Subcutaneous abdominal adipose tissue (tissue), 5 donors: ENCODE measurements around the gene TLX2.

Experiments used
- H3K27ac ChIP-seq: one replicate; pipeline ENCODE4 v1.7.0; 2013; ENCODE audit warnings: low read depth, mild to moderate bottlenecking, inconsistent platforms, low read length, moderate library complexity
- H3K27me3 ChIP-seq, 5 donors: one replicate each; pipeline ENCODE4 v1.7.0; 2013; ENCODE audit warnings: low read length in 5 of 5, inconsistent platforms in 1 of 5; ENCODE audit not compliant: control insufficient read depth in 5 of 5, insufficient read depth in 4 of 5
- H3K36me3 ChIP-seq, 5 donors: one replicate each; pipeline ENCODE4 v1.7.0; 2013; ENCODE audit warnings: low read length in 5 of 5; ENCODE audit not compliant: control insufficient read depth in 5 of 5, insufficient read depth in 5 of 5
- H3K4me1 ChIP-seq, 5 donors: one replicate each; pipeline ENCODE4 v1.7.0; 2013; ENCODE audit warnings: low read length in 5 of 5, mild to moderate bottlenecking in 3 of 5, moderate library complexity in 1 of 5; ENCODE audit not compliant: control insufficient read depth in 5 of 5, insufficient read depth in 5 of 5
- H3K4me3 ChIP-seq, 5 donors: one replicate each; pipeline ENCODE4 v1.7.0; 2013; ENCODE audit warnings: low read length in 5 of 5, low read depth in 1 of 5
- H3K9ac ChIP-seq, 5 donors: one replicate each; pipeline ENCODE4 v1.7.0; 2013; ENCODE audit warnings: low read length in 5 of 5, mild to moderate bottlenecking in 4 of 5, moderate library complexity in 3 of 5
- H3K9me3 ChIP-seq, 5 donors: one replicate each; pipeline ENCODE4 v1.7.0; 2013; ENCODE audit warnings: low read length in 5 of 5; ENCODE audit not compliant: control insufficient read depth in 5 of 5
- donor health status: healthy.
- donor health status: healthy.
- donor health status: healthy.
- donor health status: healthy.
- donor health status: healthy.

Gene TLX2

DNA sequence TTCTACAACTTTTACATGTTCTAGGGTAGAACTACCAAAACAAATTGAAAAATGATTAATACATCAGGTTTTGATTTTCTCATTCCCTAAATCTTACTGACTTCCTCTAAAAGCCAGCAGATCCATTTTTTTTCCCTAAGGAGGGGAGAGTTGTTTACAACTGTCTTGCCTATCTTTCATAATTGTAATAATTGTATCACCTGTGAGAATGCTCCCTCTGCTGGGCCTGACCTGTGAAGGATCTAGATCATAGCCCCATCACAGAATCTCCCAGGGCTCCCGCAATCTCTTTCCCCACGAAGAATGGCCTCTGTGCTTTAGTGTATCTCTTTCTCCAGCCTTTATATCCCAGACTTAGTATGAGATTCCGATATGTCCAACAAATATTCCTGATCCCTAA is 30.4 kb downstream of the TLX2 start:
- peaks cover 2 to 15% (median 13%) of the 10 kb centered on the region in 5 donors for H3K4me1 ChIP-seq
- no peaks in the 10 kb centered on the region for H3K27me3 ChIP-seq

DNA sequence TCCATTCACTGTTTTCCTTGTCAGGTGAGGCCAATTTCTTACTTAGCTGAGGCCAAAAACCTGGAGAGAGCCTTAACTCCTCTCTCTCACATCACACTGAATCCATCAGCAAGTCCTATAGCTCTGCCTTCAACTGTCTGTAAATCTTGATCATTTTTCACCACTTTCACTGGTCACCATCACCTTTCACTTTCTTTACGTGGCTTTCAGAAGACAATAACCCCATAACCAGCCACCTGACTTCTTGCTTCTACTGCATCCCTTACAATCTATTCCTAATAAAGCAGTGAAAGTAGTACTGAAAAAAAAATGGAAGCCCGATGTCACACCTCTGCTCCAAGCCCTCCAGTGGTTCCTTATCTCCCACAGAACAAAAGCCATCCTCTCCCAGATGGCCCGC is 31.8 kb downstream of the TLX2 start:
- no peak overlapping the region for H3K9ac ChIP-seq
- H3K36me3 ChIP-seq: no peaks in the 10 kb centered on the region
- no peaks in the 10 kb centered on the region for H3K27me3 ChIP-seq
- no peaks in the 10 kb centered on the region for H3K9me3 ChIP-seq
- H3K4me3 ChIP-seq: no peak overlapping the region
- H3K4me1 ChIP-seq: peaks cover 4 to 21% (median 18%) of the 10 kb centered on the region in 5 donors
- H3K27ac ChIP-seq: no peak overlapping the region

More for the DNA sequence above, 30.4 kb downstream of the TLX2 start:
- Histone ChIP-seq H3K36me3 (no peaks in the 10 kb centered on the region), H3K27ac (no peak overlapping the region), H3K4me3 (no peak overlapping the region), H3K9ac (no peak overlapping the region), H3K9me3 (no peaks in the 10 kb centered on the region)

DNA sequence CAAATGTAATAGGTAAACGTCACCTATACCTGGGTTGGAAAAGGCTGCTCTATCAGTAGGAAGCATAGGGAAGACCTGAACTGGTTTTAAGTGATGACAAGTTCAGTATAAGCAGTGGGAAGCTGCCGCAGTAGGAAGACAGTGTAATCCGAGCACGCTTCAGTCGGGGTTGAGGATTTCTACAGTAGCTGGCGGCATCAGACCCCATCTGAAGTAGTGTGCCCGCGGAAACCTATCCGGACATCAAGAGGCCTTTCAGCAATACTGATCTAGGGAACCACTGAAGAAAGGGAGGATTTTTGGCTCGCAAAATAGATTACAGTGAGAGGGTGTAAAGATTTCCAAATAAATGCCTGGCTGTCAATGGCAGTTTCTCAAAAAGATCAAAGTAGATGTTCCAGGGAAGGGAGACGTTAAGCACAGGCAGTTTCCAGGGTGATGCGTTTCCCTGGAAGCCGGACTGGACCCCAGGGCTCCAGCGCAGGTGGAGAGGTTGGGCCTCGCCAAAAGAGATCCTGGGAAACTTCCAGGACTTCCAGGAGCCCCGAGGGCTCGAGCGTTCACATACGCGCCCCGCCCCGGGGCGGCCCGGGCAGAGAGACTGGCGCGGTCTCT is 34.1 kb downstream of the TLX2 start:
- Histone ChIP-seq H3K9me3 (no peaks in the 10 kb centered on the region), H3K36me3 (no peaks in the 10 kb centered on the region), H3K27ac (peak overlapping the region; percentile 72), H3K4me1 (peaks cover 4 to 29% (median 25%) of the 10 kb centered on the region in 5 donors), H3K9ac (peak overlapping the region; percentile 0 to 72 (median 62)), H3K4me3 (peak overlapping the region; percentile 63 to 72 (median 67)), H3K27me3 (no peaks in the 10 kb centered on the region)

DNA sequence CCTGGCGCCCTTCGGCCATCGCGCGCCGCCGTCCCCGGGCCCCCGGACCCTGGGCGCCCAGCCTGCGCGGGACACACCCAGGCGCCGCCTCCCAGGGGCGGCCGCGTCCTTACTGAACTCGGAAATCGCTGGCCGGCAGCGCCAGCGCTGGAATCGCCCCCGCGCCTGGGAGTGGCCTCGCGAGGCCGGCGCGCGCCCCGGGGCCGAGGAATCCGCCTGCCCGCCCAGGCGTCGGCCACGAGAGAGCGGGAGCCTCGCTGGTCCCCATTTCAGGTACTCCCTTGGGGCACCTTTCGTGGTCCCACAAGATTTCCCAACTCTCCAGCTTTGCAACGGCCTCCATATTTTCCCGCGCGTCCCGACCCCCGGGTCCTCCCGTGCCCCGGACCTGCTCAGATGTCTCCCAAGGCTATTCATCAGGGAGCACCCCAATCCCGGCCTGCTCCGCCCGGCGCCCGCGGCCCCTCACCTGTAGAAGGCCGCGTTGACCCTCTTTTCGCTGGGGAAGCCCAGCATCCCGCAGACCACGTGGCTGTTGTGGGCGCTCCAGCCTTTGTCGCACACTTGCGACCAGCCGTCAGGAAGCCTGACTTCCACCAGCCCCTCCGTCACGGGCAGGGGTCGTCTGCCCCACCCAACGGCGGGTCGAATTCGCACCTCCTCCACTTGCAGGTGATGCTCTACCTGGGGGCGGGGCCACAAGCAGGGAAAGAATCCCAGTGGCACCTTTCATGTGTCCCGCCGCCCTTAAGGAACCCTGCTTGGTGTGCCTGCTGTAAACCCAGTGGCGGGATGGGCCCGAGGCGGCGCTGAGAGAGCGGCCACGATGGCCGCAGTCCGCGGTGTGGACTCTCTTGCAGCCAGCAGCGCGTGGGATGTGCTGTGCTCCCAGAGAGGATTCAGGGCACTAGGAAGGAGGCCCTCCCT is 34.9 kb downstream of the TLX2 start:
- H3K9me3 ChIP-seq: no peaks in the 10 kb centered on the region
- peak overlapping the region; percentile 72 for H3K27ac ChIP-seq
- no peaks in the 10 kb centered on the region for H3K27me3 ChIP-seq
- peak overlapping the region; percentile 26 to 76 (median 70) for H3K9ac ChIP-seq
- peaks cover 4 to 36% (median 30%) of the 10 kb centered on the region in 5 donors for H3K4me1 ChIP-seq
- H3K4me3 ChIP-seq: peak overlapping the region in 4 of 5 donors; percentile 66 to 72 (median 68)
- H3K36me3 ChIP-seq: no peaks in the 10 kb centered on the region

DNA sequence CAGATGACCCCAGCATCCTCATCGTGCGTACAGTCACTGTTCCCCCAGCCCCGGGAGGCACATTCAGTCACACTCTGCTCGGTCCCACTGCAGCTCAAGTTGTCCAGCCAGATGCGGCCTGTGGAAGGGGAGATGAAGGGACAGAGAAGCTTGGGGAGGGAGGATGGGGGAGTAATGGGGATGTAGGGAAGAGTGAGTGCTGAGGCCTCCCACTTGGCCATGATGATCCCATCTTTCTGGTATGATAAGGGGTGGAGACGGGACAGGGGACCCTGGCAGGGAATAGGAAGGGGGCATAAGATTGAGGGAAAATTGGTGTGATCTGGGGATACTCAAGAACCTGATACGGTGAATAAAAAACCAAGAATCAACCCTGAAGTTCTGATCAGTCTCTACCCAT is 36.0 kb downstream of the TLX2 start:
- H3K4me3 ChIP-seq: no peak overlapping the region
- H3K9me3 ChIP-seq: no peaks in the 10 kb centered on the region
- H3K36me3 ChIP-seq: no peaks in the 10 kb centered on the region
- no peak overlapping the region for H3K27ac ChIP-seq
- no peak overlapping the region for H3K9ac ChIP-seq
- no peaks in the 10 kb centered on the region for H3K27me3 ChIP-seq
- peaks cover 4 to 43% (median 37%) of the 10 kb centered on the region in 5 donors for H3K4me1 ChIP-seq

DNA sequence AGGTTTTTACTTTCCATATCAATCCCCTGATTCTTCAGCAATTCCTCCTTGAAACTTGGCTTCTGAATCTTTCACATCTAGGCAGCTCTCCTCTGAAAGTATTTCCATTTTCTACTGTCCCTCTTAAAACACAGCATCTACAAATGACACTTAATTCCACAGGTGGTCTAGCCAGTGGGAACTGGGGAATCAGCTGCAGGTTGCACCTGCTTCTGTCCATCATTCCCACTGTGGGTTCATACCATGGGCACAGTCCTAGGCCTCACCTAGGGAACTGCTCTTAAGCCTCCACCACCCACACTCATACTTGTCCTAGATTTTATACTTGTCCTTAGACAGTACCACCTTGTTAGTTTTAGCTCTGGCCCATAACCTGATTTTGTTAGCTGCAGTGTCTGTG is 37.3 kb downstream of the TLX2 start:
- Histone ChIP-seq H3K27ac (no peak overlapping the region), H3K9me3 (no peaks in the 10 kb centered on the region), H3K36me3 (peaks cover 0 to 7% (median 3%) of the 10 kb centered on the region in 5 donors), H3K4me3 (no peak overlapping the region), H3K27me3 (no peaks in the 10 kb centered on the region), H3K4me1 (peaks cover 4 to 56% (median 50%) of the 10 kb centered on the region in 5 donors), H3K9ac (no peak overlapping the region)

DNA sequence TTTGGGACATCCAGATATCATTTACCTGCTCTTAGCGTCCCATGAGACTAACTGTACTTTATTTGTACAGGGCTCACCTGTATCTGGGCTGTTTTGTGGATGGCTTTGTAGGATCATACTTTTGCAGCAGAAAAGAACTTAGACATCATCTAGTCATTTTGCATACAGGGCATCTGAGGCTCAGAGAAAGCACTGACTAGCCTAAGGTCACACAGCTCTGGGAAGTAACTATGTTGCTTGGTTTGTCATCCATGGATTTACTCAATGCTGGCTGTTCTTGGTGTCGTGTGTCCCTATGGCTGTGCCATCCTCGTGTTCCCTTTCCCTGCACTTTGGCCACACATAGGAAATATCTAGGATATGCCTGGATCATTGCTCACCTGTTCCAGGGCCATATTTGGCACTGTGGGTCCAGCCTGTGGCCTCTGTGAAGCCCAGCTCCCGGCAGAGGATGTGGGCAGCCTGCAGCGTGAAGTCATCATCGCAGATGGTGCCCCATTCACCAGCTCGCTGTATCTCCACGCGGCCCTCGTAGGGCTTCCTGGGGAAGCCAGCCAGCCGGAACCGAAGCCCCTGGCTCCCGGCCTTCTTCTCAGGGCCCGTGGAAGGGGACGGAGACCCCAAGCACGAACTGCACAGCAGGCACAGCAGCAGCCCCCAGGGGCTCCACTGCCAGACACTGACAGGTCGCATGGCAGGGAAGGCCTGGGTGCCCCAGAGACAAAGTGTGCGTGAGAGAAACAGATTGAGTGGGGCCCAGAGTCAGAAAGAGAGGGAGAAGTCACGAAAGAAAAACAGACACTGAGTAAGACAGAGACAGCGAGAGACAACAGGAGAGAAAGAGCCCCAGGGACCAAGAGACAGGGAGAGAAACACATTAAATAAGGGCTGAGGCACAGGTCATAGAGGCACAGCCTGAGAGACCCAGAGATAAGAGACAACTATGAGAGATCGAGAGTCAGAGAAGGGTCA is 38.0 kb downstream of the TLX2 start:
- H3K4me3 ChIP-seq: no peak overlapping the region
- peaks cover 4 to 63% (median 52%) of the 10 kb centered on the region in 5 donors for H3K4me1 ChIP-seq
- peak overlapping the region; percentile 84 for H3K27ac ChIP-seq
- H3K9me3 ChIP-seq: no peaks in the 10 kb centered on the region
- peaks cover 0 to 12% (median 9%) of the 10 kb centered on the region in 5 donors for H3K36me3 ChIP-seq
- peak overlapping the region in 1 of 5 donors; percentile 45 for H3K9ac ChIP-seq
- H3K27me3 ChIP-seq: no peaks in the 10 kb centered on the region

DNA sequence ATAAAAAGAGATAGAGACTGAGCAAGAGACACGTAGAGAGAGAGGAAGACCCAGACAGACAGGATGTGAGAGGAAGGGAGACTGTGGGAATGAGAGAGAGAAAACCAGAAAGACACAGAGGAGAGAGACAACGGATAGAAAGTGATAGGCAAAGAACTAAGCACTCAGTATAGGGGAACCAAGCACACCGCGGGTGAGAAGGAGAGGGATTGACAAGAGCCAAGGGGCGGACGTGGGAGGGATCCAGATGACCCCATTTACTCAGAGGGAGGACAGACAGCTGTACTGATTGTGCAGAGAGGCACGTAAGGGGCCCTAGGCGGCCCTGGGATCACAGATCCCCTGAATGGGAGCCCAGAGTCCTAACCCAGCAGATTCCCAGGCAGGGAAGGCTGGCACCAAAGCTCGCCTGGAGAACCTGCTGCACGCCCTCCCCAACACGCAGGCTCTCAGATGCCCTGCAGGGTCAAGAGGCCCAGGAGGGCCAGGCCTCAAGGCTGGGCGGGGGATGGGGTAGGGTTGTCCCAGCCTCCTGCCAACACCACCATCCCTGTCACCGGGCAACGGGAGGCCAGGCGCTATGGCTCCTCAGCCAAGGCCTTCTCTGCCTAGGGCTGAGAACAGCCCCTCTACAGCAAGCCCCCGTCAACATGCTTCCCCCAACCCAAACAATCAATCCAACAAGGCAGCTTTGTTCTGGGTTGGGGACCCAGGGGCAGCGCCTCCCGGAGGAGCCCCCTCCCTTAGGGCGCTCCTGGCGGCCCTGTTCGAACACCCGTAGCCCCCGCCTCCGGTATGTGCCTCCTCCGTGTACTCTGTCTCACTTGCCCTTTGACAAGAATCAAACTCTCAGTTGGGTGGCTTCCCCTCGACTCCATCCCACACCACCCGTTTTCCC is 38.9 kb downstream of the TLX2 start:
- peaks cover 0 to 12% (median 9%) of the 10 kb centered on the region in 5 donors for H3K36me3 ChIP-seq
- peaks cover 4 to 62% (median 52%) of the 10 kb centered on the region in 5 donors for H3K4me1 ChIP-seq
- H3K27me3 ChIP-seq: no peaks in the 10 kb centered on the region
- no peaks in the 10 kb centered on the region for H3K9me3 ChIP-seq
- peak overlapping the region; percentile 84 for H3K27ac ChIP-seq
- H3K9ac ChIP-seq: peak overlapping the region in 1 of 5 donors; percentile 2
- H3K4me3 ChIP-seq: peak overlapping the region in 4 of 5 donors; percentile 56 to 89 (median 88)
